Epithelial cell of proximal tubule (primary cell): Measurements from ENCODE around the gene AUTS2. TPM values are rescaled to one million over a fixed set of nuclear protein-coding genes. Genes with fewer than 3 reads are reported as not detected.

Source experiments
- DNase-seq: peaks from one replicate; pipeline ENCODE4 v3.0.0-alpha.2; 2011; ENCODE audit warnings: low read depth
- H3K4me3 ChIP-seq: 2 replicates; pipeline ENCODE4 v1.5.1; 2011; ENCODE audit warnings: low read depth, mild to moderate bottlenecking, low read length
- CTCF ChIP-seq: conservative IDR thresholded peaks from 2 replicates; pipeline ENCODE4 v1.5.1; 2012; ENCODE audit warnings: low read depth, mild to moderate bottlenecking, low read length
- total RNA-seq: library from RNA; depleted of rRNA; stranded (reverse); fragments of >200 nt; gene quantifications from 2 replicates; pipeline ENCODE4 v1.2.3, GENCODE V29; 2015

AUTS2 gene
- total RNA-seq, 1 donor from 2014 or later: 10.0 TPM

GRCh38 chr7:69857014-69857413 is 258.7 kb downstream of the AUTS2 start:
- no peak overlapping the region for H3K4me3 ChIP-seq
- no peak for TF ChIP-seq CTCF
- DNase-seq: no peak

- no peak for TF ChIP-seq CTCF
- no peak overlapping the region for H3K4me3 ChIP-seq
- DNase-seq: no peak
These were observed 260.2 kb downstream of the AUTS2 start for GRCh38 chr7:69858471-69858870.

- no peak for TF ChIP-seq CTCF
- no peak for DNase-seq
These were observed 261.1 kb downstream of the AUTS2 start for GRCh38 chr7:69859342-69859741.

GRCh38 chr7:69860486-69860885 is 262.2 kb downstream of the AUTS2 start:
- no peak for TF ChIP-seq CTCF
- no peak overlapping the region for H3K4me3 ChIP-seq
- DNase-seq: no peak

More at GRCh38 chr7:69859342-69859741, 261.1 kb downstream of the AUTS2 start:
- H3K4me3 ChIP-seq: no peak overlapping the region

GRCh38 chr7:69860941-69861622 is 262.8 kb downstream of the AUTS2 start:
- H3K4me3 ChIP-seq: no peak overlapping the region
- no peak for DNase-seq
- TF ChIP-seq CTCF: no peak

GRCh38 chr7:69862413-69863064 is 264.3 kb downstream of the AUTS2 start:
- DNase-seq: no peak
- no peak overlapping the region for H3K4me3 ChIP-seq
- no peak for TF ChIP-seq CTCF

GRCh38 chr7:69864274-69864673 is 266.0 kb downstream of the AUTS2 start:
- no peak for DNase-seq
- TF ChIP-seq CTCF: no peak
- H3K4me3 ChIP-seq: no peak overlapping the region
